ENCODE measurements around the gene GRIK4.

- TF ChIP-seq POLR2A (IDR thresholded peaks at IDR 0.05), result no peak
- TF ChIP-seq, protein P1, sequence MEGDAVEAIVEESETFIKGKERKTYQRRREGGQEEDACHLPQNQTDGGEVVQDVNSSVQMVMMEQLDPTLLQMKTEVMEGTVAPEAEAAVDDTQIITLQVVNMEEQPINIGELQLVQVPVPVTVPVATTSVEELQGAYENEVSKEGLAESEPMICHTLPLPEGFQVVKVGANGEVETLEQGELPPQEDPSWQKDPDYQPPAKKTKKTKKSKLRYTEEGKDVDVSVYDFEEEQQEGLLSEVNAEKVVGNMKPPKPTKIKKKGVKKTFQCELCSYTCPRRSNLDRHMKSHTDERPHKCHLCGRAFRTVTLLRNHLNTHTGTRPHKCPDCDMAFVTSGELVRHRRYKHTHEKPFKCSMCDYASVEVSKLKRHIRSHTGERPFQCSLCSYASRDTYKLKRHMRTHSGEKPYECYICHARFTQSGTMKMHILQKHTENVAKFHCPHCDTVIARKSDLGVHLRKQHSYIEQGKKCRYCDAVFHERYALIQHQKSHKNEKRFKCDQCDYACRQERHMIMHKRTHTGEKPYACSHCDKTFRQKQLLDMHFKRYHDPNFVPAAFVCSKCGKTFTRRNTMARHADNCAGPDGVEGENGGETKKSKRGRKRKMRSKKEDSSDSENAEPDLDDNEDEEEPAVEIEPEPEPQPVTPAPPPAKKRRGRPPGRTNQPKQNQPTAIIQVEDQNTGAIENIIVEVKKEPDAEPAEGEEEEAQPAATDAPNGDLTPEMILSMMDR (IDR thresholded peaks at IDR 0.05), result no peak
- no peak for TF ChIP-seq POLR2AphosphoS5 (IDR thresholded peaks at IDR 0.05)
Measured at GRCh38 chr11:120575461-120575860, 63.9 kb downstream of the GRIK4 start.
